HepG2 (cell line): Measurements from ENCODE around the gene RIN3. TPM values are rescaled to one million over a fixed set of nuclear protein-coding genes. Genes with fewer than 3 reads are reported as not detected.

ENCODE experiments used
- ATAC-seq: fragments of 200-7000 bp; cut with Tn5 transposase; 3 replicates; pipeline ENCODE4 v1.9.1; 2020; ENCODE audit warnings: mild to moderate bottlenecking, moderate library complexity
- BruUV-seq: library from RNA; stranded (reverse); fragments of 400-500 nt; replicated peaks from 2 replicates; lab custom pipeline; 2021; lab: Mats Ljungman, UMichigan
- CTCF ChIA-PET: fragments of 300-600 bp; formaldehyde crosslinking; extraction: SDS; loops from one replicate; lab custom pipeline; 2021; ENCODE audit warnings: low total read pairs, inconsistent platforms, low intra/inter-chr PET ratio; lab: Yijun Ruan, JAX
- POLR2A ChIA-PET: fragments of 350-600 bp; sonication (Branson Sonifier 250); formaldehyde crosslinking; loops from one replicate; lab custom pipeline; 2020; ENCODE audit warnings: antibody characterized with exemption, inconsistent platforms; lab: Yijun Ruan, JAX
- DNase-seq: peaks from one replicate; pipeline ENCODE4 v3.0.0-alpha.2; 2015; ENCODE audit warnings: low spot score
- FAIRE-seq: peaks from 3 replicates; lab custom pipeline; 2011; peaks lifted over from hg19 to GRCh38; lab: Jason Lieb, UNC
- H2AFZ ChIP-seq: one replicate; pipeline ENCODE4 v1.6.1; 2011; ENCODE audit warnings: low read length, inconsistent platforms
- H3K27ac ChIP-seq: fragments of 300-600 bp; 3 replicates; pipeline ENCODE4 v1.8.0; 2011; ENCODE audit warnings: mixed run types, mild to moderate bottlenecking, mixed read lengths, low read length, inconsistent platforms; ENCODE audit not compliant: insufficient read depth; ENCODE audit errors: extremely low read length
- H3K27me3 ChIP-seq, 2 experiments: fragments of 200-600 bp in 1 of 2; 2 replicates in 1 of 2; 3 replicates in 1 of 2; pipeline versions ENCODE4 v1.6.0 to v1.8.0; 2011; ENCODE audit warnings: low read length in 2 of 2, mild to moderate bottlenecking in 2 of 2, moderate library complexity in 2 of 2, inconsistent platforms in 1 of 2; ENCODE audit not compliant: insufficient read depth in 2 of 2, control insufficient read depth in 1 of 2
- H3K36me3 ChIP-seq, 2 experiments: fragments of 200-600 bp in 1 of 2; replicated peaks in 1 of 2; 2 replicates in 1 of 2; 3 replicates in 1 of 2; pipeline versions ENCODE4 v1.5.1 to v1.8.0; 2011; ENCODE audit warnings: low read length in 2 of 2, inconsistent platforms in 1 of 2; ENCODE audit not compliant: insufficient read depth in 2 of 2, control insufficient read depth in 1 of 2
- H3K4me1 ChIP-seq: 2 replicates; pipeline ENCODE4 v1.5.1; 2012; ENCODE audit warnings: low read length, inconsistent platforms; ENCODE audit not compliant: insufficient read depth
- H3K4me2 ChIP-seq: 2 replicates; pipeline ENCODE4 v1.6.0; 2011; ENCODE audit warnings: low read depth, low read length, inconsistent platforms
- H3K4me3 ChIP-seq, 3 experiments: fragments of 200-600 bp in 1 of 3; sonication (generic), shearing (Covaris generic) in 1 of 3; replicated peaks in 1 of 3; 2 replicates each; pipeline ENCODE4 v1.5.1; 2011 to 2016; ENCODE audit warnings: low read length in 3 of 3, inconsistent platforms in 2 of 3, low read depth in 2 of 3, mild to moderate bottlenecking in 2 of 3, control low read depth in 1 of 3, mixed read lengths in 1 of 3; ENCODE audit not compliant: insufficient read depth in 1 of 3
- H3K79me2 ChIP-seq: one replicate; pipeline ENCODE4 v1.6.1; 2011; ENCODE audit warnings: low read length, inconsistent platforms; ENCODE audit not compliant: insufficient read depth
- H3K9ac ChIP-seq: 2 replicates; pipeline ENCODE4 v1.6.0; 2011; ENCODE audit warnings: mild to moderate bottlenecking, low read depth, low read length, inconsistent platforms; ENCODE audit not compliant: insufficient read depth
- H3K9me3 ChIP-seq: 2 replicates; pipeline ENCODE4 v1.5.1; 2012; ENCODE audit warnings: mild to moderate bottlenecking, low read length
- H4K20me1 ChIP-seq: 2 replicates; pipeline ENCODE4 v1.6.0; 2011; ENCODE audit warnings: inconsistent platforms, mild to moderate bottlenecking, low read length, moderate library complexity; ENCODE audit not compliant: insufficient read depth
- ARID4A ChIP-seq: sonication (generic); formaldehyde crosslinking; IDR thresholded peaks from 2 replicates; pipeline ENCODE4 v1.5.0; 2020; ENCODE audit warnings: mild to moderate bottlenecking, missing genetic modification reagents, borderline replicate concordance
- FOXP1 ChIP-seq, 2 experiments: fragments of 450-650 bp in 1 of 2; IDR thresholded peaks; 2 replicates each; pipeline ENCODE4 v1.6.1; 2017 to 2018; ENCODE audit warnings: antibody characterized with exemption in 1 of 2
- GZF1 ChIP-seq: sonication (generic); formaldehyde crosslinking; IDR thresholded peaks from 2 replicates; pipeline ENCODE4 v1.5.1; 2020; ENCODE audit warnings: mild to moderate bottlenecking, missing genetic modification reagents
- HNF4A ChIP-seq: sonication (generic); formaldehyde crosslinking; IDR thresholded peaks from 2 replicates; pipeline ENCODE4 v1.4.0; 2020; ENCODE audit warnings: missing genetic modification reagents
- ISL2 ChIP-seq: sonication (generic); formaldehyde crosslinking; IDR thresholded peaks from 2 replicates; pipeline ENCODE4 v1.5.0; 2020; ENCODE audit warnings: missing genetic modification reagents
- PHF20 ChIP-seq: sonication (generic); formaldehyde crosslinking; IDR thresholded peaks from 2 replicates; pipeline ENCODE4 v1.5.0; 2020; ENCODE audit warnings: mild to moderate bottlenecking, missing genetic modification reagents
- POLR2G ChIP-seq: fragments of 200-400 bp; formaldehyde crosslinking; IDR thresholded peaks from 2 replicates; pipeline ENCODE4 v1.6.1; 2018; ENCODE audit warnings: mild to moderate bottlenecking, low read depth, low read length, moderate library complexity
- TBX3 ChIP-seq: fragments of 450-650 bp; IDR thresholded peaks from 2 replicates; pipeline ENCODE4 v1.6.1; 2017; ENCODE audit warnings: antibody characterized with exemption, mild to moderate bottlenecking, inconsistent platforms, borderline replicate concordance
- TCF7L2 ChIP-seq: IDR thresholded peaks from 2 replicates; pipeline ENCODE4 v1.6.1; 2011; ENCODE audit warnings: mild to moderate bottlenecking, low read depth, low read length, moderate library complexity
- THAP11 ChIP-seq: IDR thresholded peaks from 2 replicates; pipeline ENCODE4 v1.6.1; 2016; ENCODE audit warnings: missing biosample characterization, missing genetic modification reagents
- TMF1 ChIP-seq: sonication (generic); formaldehyde crosslinking; IDR thresholded peaks from 2 replicates; pipeline ENCODE4 v1.8.1; 2022; ENCODE audit warnings: low read depth, missing genetic modification reagents
- ZNF232 ChIP-seq: sonication (generic); formaldehyde crosslinking; IDR thresholded peaks from 2 replicates; pipeline ENCODE4 v1.4.0; 2020; ENCODE audit warnings: missing genetic modification reagents, borderline replicate concordance
- ZNF274 ChIP-seq: sonication (generic); formaldehyde crosslinking; IDR thresholded peaks from 2 replicates; pipeline ENCODE4 v1.5.1; 2020; ENCODE audit warnings: mild to moderate bottlenecking, missing genetic modification reagents
- ZNF503 ChIP-seq: sonication (generic); formaldehyde crosslinking; IDR thresholded peaks from 2 replicates; pipeline ENCODE4 v1.4.0; 2020; ENCODE audit warnings: missing genetic modification reagents
- ZNF672 ChIP-seq: sonication (generic); formaldehyde crosslinking; IDR thresholded peaks from 2 replicates; pipeline ENCODE4 v1.8.1; 2022; ENCODE audit warnings: missing genetic modification reagents
- WGBS: methylation state at CpG from one replicate; pipeline ENCODE4 v1.1.6; 2017; ENCODE audit warnings: low lambda C conversion rate; 5-methylcytosine and 5-hydroxymethylcytosine counted together
- in situ Hi-C: cut with HindIII; loops from 2 replicates; pipeline ENCODE4 v1.10.0; 2017; ENCODE audit warnings: low pct_unique_long_range_greater_than_20kb; ENCODE audit not compliant: extremely low pct_ligation_motif_present
- intact Hi-C: fragments of 100-400 bp; cut with micrococcal nuclease; formaldehyde crosslinking; loops from one replicate; pipeline ENCODE4 v1.10.0; 2022; ENCODE audit not compliant: unreplicated experiment
- polyA plus RNA-seq, 8 experiments: library from polyadenylated mRNA; depleted of rRNA in 3 of 8; stranded (reverse) in 7 of 8; unstranded in 1 of 8; fragments of >200 nt; fragmentation: Illumina TruSeq in 4 of 8; extraction: Trizol in 4 of 8; gene quantifications; 2 replicates each; pipeline versions ENCODE4 v1.2.1 to v1.2.3, GENCODE V29; 2011 to 2016; ENCODE audit warnings: low read depth in 4 of 8, missing spikeins in 1 of 8, mixed read lengths in 1 of 8; ENCODE audit not compliant: insufficient read depth in 1 of 8
- total RNA-seq, 5 experiments: library from RNA; depleted of rRNA; stranded (reverse); fragments of >200 nt; fragmentation: Illumina TruSeq; extraction: Trizol; gene quantifications; 2 replicates each; pipeline ENCODE4 v1.2.3, GENCODE V29; 2016; ENCODE audit warnings: low read depth in 1 of 5

Gene RIN3
- total and polyA plus RNA-seq, 2 of the 13 experiments (the other 11 are each of a cell fraction or from before 2014, with no cell fraction given): 2.3 to 3.6 TPM

DNA sequence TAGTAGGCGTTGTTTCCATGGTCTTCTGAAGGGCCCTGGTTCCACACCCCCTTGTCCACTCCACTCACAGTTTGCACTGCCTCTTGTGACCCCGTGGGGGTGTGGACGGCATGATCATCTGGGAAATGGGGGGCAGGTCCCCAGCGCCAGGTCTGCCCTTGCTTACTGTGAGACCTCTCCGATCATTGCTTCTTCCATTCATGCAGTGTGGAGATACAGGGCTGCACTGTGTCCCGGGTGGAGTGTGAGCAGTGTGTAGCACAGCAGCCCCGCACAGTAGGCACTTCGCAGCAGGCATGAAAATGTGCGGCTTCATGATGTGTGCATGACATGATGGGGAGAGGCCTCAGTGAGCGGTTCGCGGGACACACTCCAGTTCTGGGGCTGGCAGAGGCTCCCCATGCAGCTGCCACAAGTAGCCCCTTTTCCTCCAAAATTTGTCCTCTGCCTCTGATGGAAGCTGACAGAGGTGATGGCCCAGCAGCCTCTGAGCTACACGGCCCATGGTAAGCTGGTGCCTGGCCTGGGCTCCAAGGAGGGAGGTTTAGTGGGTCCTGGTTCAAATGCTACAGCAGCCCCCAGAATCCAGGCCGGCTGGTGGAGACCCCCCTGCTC is 15.0 kb downstream of the RIN3 start:
- FAIRE-seq: no peak

GRCh38 chr14:92529903-92530302 is 16.3 kb downstream of the RIN3 start:
- Histone ChIP-seq H4K20me1 (no peaks in the 10 kb centered on the region), H3K27ac (peak overlapping the region; percentile 61), H3K9me3 (no peaks in the 10 kb centered on the region), H3K79me2 (peaks cover 8% of the 10 kb centered on the region), H2AFZ (no peak overlapping the region), H3K4me2 (no peak overlapping the region), H3K4me1 (peaks cover 18% of the 10 kb centered on the region), H3K27me3 (no peaks in the 10 kb centered on the region), H3K36me3 (no peaks in the 10 kb centered on the region), H3K9ac (no peak overlapping the region), H3K4me3 (no peak overlapping the region)
- in situ Hi-C loops: no loop called here
- FAIRE-seq (no peak), ATAC-seq (no peak), DNase-seq (no peak)
- intact Hi-C loops: no loop called here
- BruUV-seq: no TSS peak
- 93% methylated on average over 4 of the region's 4 CpGs for WGBS
- ChIA-PET CTCF (no interaction called here), POLR2A (no interaction called here)
- TF ChIP-seq ZNF503 (CRISPR knock-in tag): no peak
- no peak for TF ChIP-seq POLR2G
- no peak for TF ChIP-seq FOXP1 (IDR thresholded peaks at IDR 0.05)
- no peak for TF ChIP-seq FOXP1 (CRISPR knock-in tag; IDR thresholded peaks at IDR 0.05)
- TF ChIP-seq TCF7L2: no peak
- no peak for TF ChIP-seq ISL2 (CRISPR knock-in tag)
- no peak for TF ChIP-seq HNF4A (CRISPR knock-in tag)
- TF ChIP-seq ZNF274 (CRISPR knock-in tag): no peak
- no peak for TF ChIP-seq TBX3
- TF ChIP-seq PHF20 (CRISPR knock-in tag): no peak
- TF ChIP-seq ARID4A (CRISPR knock-in tag): no peak
- TF ChIP-seq TMF1 (CRISPR knock-in tag): no peak
- no peak for TF ChIP-seq GZF1 (CRISPR knock-in tag)

More for the DNA sequence above, 15.0 kb downstream of the RIN3 start:
- ChIA-PET CTCF (no interaction called here), POLR2A (no interaction called here)
- Histone ChIP-seq H4K20me1 (no peaks in the 10 kb centered on the region), H3K36me3 (no peaks in the 10 kb centered on the region), H3K27me3 (no peaks in the 10 kb centered on the region), H3K4me3 (no peak overlapping the region), H3K9me3 (no peaks in the 10 kb centered on the region), H2AFZ (no peak overlapping the region), H3K79me2 (peaks cover 12% of the 10 kb centered on the region), H3K27ac (no peak overlapping the region), H3K4me2 (no peak overlapping the region), H3K4me1 (peaks cover 18% of the 10 kb centered on the region)
- in situ Hi-C loops (no loop called here), intact Hi-C loops (no loop called here)
- no TSS peak for BruUV-seq
- no peak for DNase-seq
- WGBS: 96% methylated on average over 12 of the region's 14 CpGs
- TF ChIP-seq THAP11 (no peak), ZNF232 (no peak), ZNF672 (CRISPR knock-in tag) (no peak)
- TF ChIP-seq, all 625 proteins: peak for 0
- no peak for ATAC-seq
- no peak overlapping the region for H3K9ac ChIP-seq
